Measurements from ENCODE around the gene ZCCHC7.

DNA sequence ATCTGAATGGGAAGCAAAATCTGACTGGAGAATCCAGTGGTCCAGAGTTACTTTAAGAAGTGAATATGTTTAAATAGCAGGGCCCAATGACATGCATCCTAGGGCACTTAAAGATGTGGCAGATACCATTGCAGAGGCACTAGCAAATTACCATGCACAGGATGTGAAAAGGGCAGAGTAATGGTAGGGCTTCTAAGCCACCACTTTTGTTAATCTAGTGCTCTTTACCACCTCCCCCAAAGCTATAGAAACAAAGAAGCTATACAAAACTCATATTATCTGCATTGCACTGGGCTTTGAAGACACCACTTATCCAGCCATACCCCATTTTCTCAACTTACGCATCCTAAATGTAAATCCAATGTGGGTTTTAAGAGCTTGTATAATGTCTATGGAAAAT, 81.2 kb downstream of the ZCCHC7 start:
- no peak for TF ChIP-seq CTCF (IDR thresholded peaks at IDR 0.05)
- no peak for TF ChIP-seq EP300 (IDR thresholded peaks at IDR 0.05)
- TF ChIP-seq POLR2A (IDR thresholded peaks at IDR 0.05): no peak
